HEK293T (cell line): ENCODE data around the gene CBFA2T3.

Experiments used
- CTCF ChIA-PET: fragments of 350-600 bp; formaldehyde crosslinking; extraction: SDS; loops from one replicate; lab custom pipeline; 2021; ENCODE audit warnings: antibody characterized with exemption, inconsistent platforms; lab: Yijun Ruan, JAX
- POLR2A ChIA-PET: fragments of 350-600 bp; formaldehyde crosslinking; extraction: SDS; loops from one replicate; lab custom pipeline; 2020; ENCODE audit warnings: antibody characterized with exemption, inconsistent platforms; lab: Yijun Ruan, JAX
- DNase-seq: peaks from one replicate; pipeline ENCODE4 v3.0.0; 2012; ENCODE audit warnings: mixed read lengths; ENCODE audit errors: extremely low spot score
- ARNT ChIP-seq: fragments of 450-650 bp; IDR thresholded peaks from 2 replicates; pipeline ENCODE4 v1.6.1; 2017; ENCODE audit warnings: mild to moderate bottlenecking
- BHLHE40 ChIP-seq: fragments of 450-650 bp; IDR thresholded peaks from 2 replicates; pipeline ENCODE4 v1.6.1; 2016; ENCODE audit warnings: mild to moderate bottlenecking, moderate library complexity, borderline replicate concordance
- CTBP1 ChIP-seq: fragments of 450-650 bp; IDR thresholded peaks from 2 replicates; pipeline ENCODE4 v1.6.1; 2016; ENCODE audit warnings: borderline replicate concordance
- ELF4 ChIP-seq: fragments of 450-650 bp; IDR thresholded peaks from 2 replicates; pipeline ENCODE4 v1.6.1; 2017; ENCODE audit warnings: antibody characterized with exemption
- FOXA1 ChIP-seq: fragments of 450-650 bp; IDR thresholded peaks from 2 replicates; pipeline ENCODE4 v1.6.1; 2016; ENCODE audit warnings: mild to moderate bottlenecking
- FOXK2 ChIP-seq: fragments of 450-650 bp; IDR thresholded peaks from 2 replicates; pipeline ENCODE4 v1.6.1; 2016; ENCODE audit warnings: mild to moderate bottlenecking
- FOXM1 ChIP-seq: fragments of 450-650 bp; IDR thresholded peaks from 2 replicates; pipeline ENCODE4 v1.6.1; 2017; ENCODE audit warnings: mild to moderate bottlenecking, borderline replicate concordance
- HDGF ChIP-seq: fragments of 450-650 bp; IDR thresholded peaks from 2 replicates; pipeline ENCODE4 v1.6.1; 2017; ENCODE audit warnings: antibody characterized with exemption, borderline replicate concordance
- L3MBTL2 ChIP-seq: fragments of 450-650 bp; conservative IDR thresholded peaks from 2 replicates; pipeline ENCODE4 v1.6.1; 2016; ENCODE audit warnings: mild to moderate bottlenecking
- LEF1 ChIP-seq: fragments of 450-650 bp; IDR thresholded peaks from 2 replicates; pipeline ENCODE4 v1.6.1; 2017; ENCODE audit warnings: mild to moderate bottlenecking, borderline replicate concordance
- NFRKB ChIP-seq: fragments of 450-650 bp; IDR thresholded peaks from 2 replicates; pipeline ENCODE4 v1.6.1; 2016; ENCODE audit warnings: mild to moderate bottlenecking, moderate library complexity
- SP1 ChIP-seq: fragments of 450-650 bp; IDR thresholded peaks from 2 replicates; pipeline ENCODE4 v1.6.1; 2017
- SUZ12 ChIP-seq: fragments of 450-650 bp; IDR thresholded peaks from 2 replicates; pipeline ENCODE4 v1.6.1; 2016; ENCODE audit warnings: mild to moderate bottlenecking
- TARDBP ChIP-seq: fragments of 450-650 bp; IDR thresholded peaks from 2 replicates; pipeline ENCODE4 v1.6.1; 2016
- ZNF384 ChIP-seq: fragments of 450-650 bp; IDR thresholded peaks from 2 replicates; pipeline ENCODE4 v1.6.1; 2016
- TF ChIP-seq, protein P1 (sequence below): fragments of 450-650 bp; IDR thresholded peaks from 2 replicates; pipeline ENCODE4 v1.6.1; 2016

Gene CBFA2T3

DNA sequence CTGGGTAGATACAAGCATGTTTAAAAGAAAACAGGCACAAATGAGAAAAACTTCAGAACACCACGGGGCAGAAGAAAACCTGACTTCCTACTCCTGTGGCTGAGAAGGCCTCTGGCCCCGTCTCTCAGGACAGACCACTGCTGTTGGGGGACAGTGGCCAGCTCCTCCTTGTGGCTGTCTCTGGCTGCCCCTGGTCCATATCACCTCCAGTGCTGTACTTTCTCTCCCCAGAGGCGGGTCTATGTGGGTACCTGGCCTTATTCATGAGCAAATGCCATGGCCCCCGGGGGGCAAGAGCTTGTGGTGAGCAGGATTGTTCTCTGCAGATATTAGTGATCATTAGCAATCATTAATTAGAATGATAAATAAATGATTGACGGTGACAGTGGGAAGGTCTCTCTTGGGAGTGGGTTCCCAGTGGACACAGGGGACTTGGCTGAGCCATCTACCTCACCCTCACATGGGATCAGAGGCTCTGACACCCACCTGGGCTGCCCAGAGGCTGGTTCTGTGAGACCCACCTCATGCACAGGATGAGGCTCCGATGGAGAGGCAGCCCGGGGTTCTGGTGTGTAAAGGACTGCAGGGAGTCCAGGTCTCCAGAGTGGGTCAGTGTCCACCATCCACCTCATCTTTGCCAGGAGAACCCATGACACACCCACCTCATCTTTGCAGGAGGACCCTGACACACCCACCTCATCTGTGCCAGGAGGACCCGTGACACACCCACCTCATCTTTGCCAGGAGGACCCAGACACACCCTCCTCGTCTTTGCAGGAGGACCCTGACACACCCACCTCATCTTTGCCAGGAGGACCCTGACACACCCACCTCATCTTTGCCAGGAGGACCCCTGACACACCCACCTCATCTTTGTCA lies 30.6 kb upstream of the CBFA2T3 start:
- DNase-seq: no peak
- TF ChIP-seq FOXM1 (no peak), SP1 (no peak), SUZ12 (no peak), HDGF (no peak), ARNT (no peak), ELF4 (no peak), FOXA1 (no peak), L3MBTL2 (no peak), ZNF384 (no peak), TARDBP (no peak), CTBP1 (no peak), BHLHE40 (no peak), FOXK2 (no peak), NFRKB (no peak), LEF1 (no peak)
- TF ChIP-seq, protein P1, sequence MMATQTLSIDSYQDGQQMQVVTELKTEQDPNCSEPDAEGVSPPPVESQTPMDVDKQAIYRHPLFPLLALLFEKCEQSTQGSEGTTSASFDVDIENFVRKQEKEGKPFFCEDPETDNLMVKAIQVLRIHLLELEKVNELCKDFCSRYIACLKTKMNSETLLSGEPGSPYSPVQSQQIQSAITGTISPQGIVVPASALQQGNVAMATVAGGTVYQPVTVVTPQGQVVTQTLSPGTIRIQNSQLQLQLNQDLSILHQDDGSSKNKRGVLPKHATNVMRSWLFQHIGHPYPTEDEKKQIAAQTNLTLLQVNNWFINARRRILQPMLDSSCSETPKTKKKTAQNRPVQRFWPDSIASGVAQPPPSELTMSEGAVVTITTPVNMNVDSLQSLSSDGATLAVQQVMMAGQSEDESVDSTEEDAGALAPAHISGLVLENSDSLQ: no peak
- ChIA-PET POLR2A (no interaction called here), CTCF (no interaction called here)

DNA sequence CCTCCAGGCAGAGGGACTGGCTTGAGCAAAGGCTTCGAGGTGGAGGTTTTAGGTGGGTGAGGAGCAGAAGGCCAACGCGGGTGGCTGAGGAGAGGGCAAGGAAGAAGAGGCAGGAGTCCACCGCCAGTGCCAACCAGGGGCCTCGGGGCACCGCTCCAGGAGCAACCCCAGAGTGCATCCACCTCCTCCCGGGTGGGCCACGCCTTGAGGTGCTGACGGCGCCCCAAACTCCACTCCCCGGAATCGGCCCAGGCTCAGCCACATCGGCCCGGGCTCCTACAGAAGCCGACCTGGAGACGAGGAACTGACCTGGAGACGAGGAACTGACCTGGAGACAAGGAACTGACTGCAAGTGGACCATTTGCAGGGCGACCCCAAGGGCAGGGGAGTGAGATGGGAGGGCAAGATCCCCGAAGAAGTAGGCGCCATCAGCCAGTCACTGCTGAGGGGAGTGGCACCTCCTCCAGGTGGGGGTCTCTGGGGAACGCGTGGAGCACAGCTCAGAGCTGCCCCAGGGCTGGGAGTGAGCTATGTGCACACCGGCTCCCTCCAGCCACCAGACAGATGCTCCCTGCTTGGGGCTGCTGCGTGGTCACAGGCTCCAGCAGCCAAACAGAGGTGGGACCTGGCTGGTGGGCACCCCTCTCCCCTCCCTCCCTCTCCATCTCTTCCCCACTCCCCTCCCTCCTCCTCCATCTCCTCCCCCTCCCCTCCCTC lies 29.2 kb upstream of the CBFA2T3 start:
- TF ChIP-seq, protein P1: no peak
- TF ChIP-seq TARDBP (no peak), SUZ12 (no peak), FOXK2 (no peak), LEF1 (no peak), ZNF384 (no peak)
- DNase-seq: no peak
- ChIA-PET CTCF (no interaction called here), POLR2A (no interaction called here)

DNA sequence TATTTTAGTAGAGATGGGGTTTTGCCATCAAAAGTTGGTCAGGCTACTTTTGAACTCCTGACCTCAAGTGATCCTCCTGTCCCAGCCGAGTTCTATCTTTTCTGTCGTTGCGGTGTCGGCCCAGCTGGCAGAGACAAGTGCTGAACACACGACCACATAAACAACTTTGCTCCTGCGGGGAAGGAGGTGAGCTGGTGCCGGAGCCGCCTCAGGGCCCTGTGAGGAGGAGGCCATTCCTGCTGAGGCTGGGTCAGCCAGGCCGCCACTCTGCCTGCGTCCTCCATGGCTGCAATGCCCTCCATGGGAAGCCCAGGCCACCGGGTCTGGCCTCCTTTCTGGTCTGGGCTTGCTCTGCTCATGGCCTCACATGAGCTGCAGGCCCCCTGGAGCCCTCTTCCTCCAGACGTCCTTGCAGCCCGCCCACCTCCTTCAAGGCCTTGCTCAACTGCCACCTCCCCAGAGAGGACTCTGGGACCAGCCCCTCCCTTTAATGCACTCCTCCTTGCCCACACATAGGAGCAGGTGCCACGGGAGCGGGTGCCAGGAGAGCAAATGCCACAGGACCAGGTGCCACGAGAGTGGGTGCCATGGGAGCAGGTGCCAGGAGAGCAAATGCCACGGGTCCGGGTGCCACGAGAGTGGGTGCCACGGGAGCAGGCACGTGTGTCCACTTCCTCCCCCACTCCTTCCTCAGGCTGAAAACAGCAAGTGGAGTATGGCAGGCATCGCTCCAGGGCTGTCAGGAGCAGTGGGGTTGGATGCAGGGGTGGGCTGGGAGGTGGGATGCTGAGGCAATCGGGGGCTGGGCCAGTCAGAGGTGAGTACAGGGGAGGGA lies 28.4 kb upstream of the CBFA2T3 start:
- POLR2A ChIA-PET: no interaction called here
- CTCF ChIA-PET: no interaction called here
- no peak for DNase-seq
- TF ChIP-seq TARDBP: no peak
- no peak for TF ChIP-seq FOXK2
- no peak for TF ChIP-seq FOXM1
- TF ChIP-seq ARNT: no peak
- no peak for TF ChIP-seq ZNF384
- no peak for TF ChIP-seq L3MBTL2
- TF ChIP-seq NFRKB: no peak
- no peak for TF ChIP-seq SP1
- TF ChIP-seq CTBP1: no peak
- TF ChIP-seq FOXA1: no peak
- TF ChIP-seq HDGF: no peak
- no peak for TF ChIP-seq LEF1
- no peak for TF ChIP-seq BHLHE40

DNA sequence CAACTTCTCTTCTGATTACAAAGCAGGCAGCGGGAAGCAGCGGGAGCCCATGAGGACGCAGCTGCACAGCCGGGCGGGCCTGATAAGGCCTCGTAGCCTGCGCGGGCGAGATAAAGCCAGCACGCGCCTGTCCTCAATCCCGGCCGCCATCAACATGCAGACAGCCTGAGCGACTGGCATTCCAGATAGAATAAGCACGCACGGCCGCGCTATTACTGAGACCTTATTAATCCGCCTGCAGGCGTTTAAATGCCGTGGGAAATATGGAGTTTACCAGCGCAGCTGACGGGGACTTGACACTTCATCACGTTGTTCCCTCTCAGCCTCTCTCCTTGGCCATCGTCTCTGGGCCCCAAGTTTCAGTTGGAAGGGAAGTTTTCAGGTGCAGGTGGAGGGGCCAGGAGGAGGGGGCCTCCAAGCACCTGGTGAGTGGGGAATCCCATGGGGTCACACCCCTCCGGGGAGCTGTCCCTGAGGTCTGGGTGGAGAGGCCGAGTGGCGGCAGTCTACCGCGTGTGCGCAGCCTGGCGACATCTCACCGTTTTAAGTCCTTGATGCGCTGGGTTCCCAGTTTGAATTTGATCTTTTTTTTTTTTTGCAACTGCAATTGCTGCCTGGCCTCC lies 27.3 kb upstream of the CBFA2T3 start:
- ChIA-PET POLR2A (no interaction called here), CTCF (no interaction called here)
- DNase-seq: peak; percentile 47
- peak; percentile 33; the same call in 1 of the 2 replicates for TF ChIP-seq L3MBTL2
- TF ChIP-seq BHLHE40: no peak
- no peak for TF ChIP-seq TARDBP

DNA sequence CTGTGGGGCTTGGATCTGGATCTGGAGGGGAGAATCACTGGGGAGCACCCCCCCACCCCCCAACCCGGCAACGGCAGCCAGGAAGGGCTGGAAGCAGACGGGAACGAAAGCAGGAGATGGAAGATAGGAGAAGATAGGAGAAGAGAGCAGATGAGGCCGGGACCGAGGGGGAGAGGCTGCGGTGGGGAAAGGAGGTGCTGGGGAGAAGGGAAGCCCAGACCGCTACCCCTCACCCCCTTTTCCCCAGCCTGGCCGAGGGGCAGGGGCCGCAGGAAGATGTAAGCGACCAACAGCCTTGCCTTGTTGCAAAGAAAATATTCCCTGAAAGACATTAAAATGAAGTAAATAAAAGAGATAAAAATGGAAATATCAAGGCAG lies 26.8 kb upstream of the CBFA2T3 start:
- CTCF ChIA-PET: no interaction called here
- POLR2A ChIA-PET: no interaction called here

More for the DNA sequence above, 26.8 kb upstream of the CBFA2T3 start:
- no peak for TF ChIP-seq SUZ12
- no peak for TF ChIP-seq ELF4
- no peak for TF ChIP-seq CTBP1
- no peak for TF ChIP-seq BHLHE40
- DNase-seq: no peak
